IMR-90 (cell line): ENCODE measurements around the gene RFPL3. TPM values are rescaled to one million over a fixed set of nuclear protein-coding genes. Genes with fewer than 3 reads are reported as not detected.

Experiments
- ATAC-seq: fragments of 200-7000 bp; cut with Tn5 transposase; 2 replicates; pipeline ENCODE4 v1.9.1; 2020; ENCODE audit warnings: low read depth, mild to moderate bottlenecking, moderate library complexity
- BruUV-seq: library from RNA; stranded (reverse); fragments of 400-500 nt; replicated peaks from 2 replicates; lab custom pipeline; 2021; lab: Mats Ljungman, UMichigan
- CTCF ChIA-PET: fragments of 300-600 bp; formaldehyde crosslinking; extraction: SDS; loops from one replicate; lab custom pipeline; 2021; ENCODE audit warnings: antibody characterized with exemption; lab: Yijun Ruan, JAX
- POLR2A ChIA-PET: fragments of 300-600 bp; sonication (Branson Sonifier 250); formaldehyde crosslinking; loops from one replicate; lab custom pipeline; 2022; ENCODE audit warnings: antibody characterized with exemption; ENCODE audit not compliant: unreplicated experiment; lab: Charles Lee
- DNase-seq: peaks from one replicate; pipeline ENCODE4 v3.0.0; 2013
- H2AFZ ChIP-seq: replicated peaks from 2 replicates; pipeline ENCODE3; 2013; ENCODE audit warnings: low read length, mild to moderate bottlenecking; ENCODE audit not compliant: poor library complexity
- H2AK5ac ChIP-seq: 2 replicates; pipeline ENCODE4 v1.6.1; 2013; ENCODE audit warnings: low read depth, low read length, inconsistent platforms
- H2AK9ac ChIP-seq: replicated peaks from 2 replicates; pipeline ENCODE3; 2013; ENCODE audit warnings: mild to moderate bottlenecking, low read depth, low read length, moderate library complexity; ENCODE audit not compliant: poor library complexity
- H2BK120ac ChIP-seq: 2 replicates; pipeline ENCODE4 v1.6.1; 2013; ENCODE audit warnings: low read depth, low read length, inconsistent platforms
- H2BK15ac ChIP-seq: 3 replicates; pipeline ENCODE4 v1.6.1; 2013; ENCODE audit warnings: low read depth, low read length, inconsistent platforms
- H2BK20ac ChIP-seq: 2 replicates; pipeline ENCODE4 v1.6.1; 2013; ENCODE audit warnings: low read depth, mild to moderate bottlenecking, inconsistent platforms, low read length, moderate library complexity
- H2BK5ac ChIP-seq: 2 replicates; pipeline ENCODE4 v1.6.1; 2013; ENCODE audit warnings: mild to moderate bottlenecking, low read depth, low read length, inconsistent platforms; ENCODE audit not compliant: poor library complexity, severe bottlenecking
- H3K14ac ChIP-seq: replicated peaks from 2 replicates; pipeline ENCODE4 v1.6.1; 2013; ENCODE audit warnings: low read depth, low read length, inconsistent platforms
- H3K18ac ChIP-seq: 2 replicates; pipeline ENCODE4 v1.6.1; 2013; ENCODE audit warnings: low read depth, low read length, control low read depth
- H3K23ac ChIP-seq: 2 replicates; pipeline ENCODE4 v1.6.1; 2013; ENCODE audit warnings: low read depth, low read length, inconsistent platforms
- H3K27ac ChIP-seq: 2 replicates; pipeline ENCODE4 v1.5.1; 2013; ENCODE audit warnings: mild to moderate bottlenecking, control low read depth, low read length; ENCODE audit not compliant: insufficient read depth
- H3K27me3 ChIP-seq: 2 replicates; pipeline ENCODE4 v1.6.1; 2013; ENCODE audit warnings: low read length; ENCODE audit not compliant: control insufficient read depth, insufficient read depth
- H3K36me3 ChIP-seq: 2 replicates; pipeline ENCODE4 v1.6.1; 2013; ENCODE audit warnings: low read length, mixed read lengths; ENCODE audit not compliant: control insufficient read depth, insufficient read depth
- H3K4ac ChIP-seq: 2 replicates; pipeline ENCODE4 v1.6.1; 2013; ENCODE audit warnings: low read depth, low read length, inconsistent platforms
- H3K4me1 ChIP-seq: 2 replicates; pipeline ENCODE4 v1.6.1; 2013; ENCODE audit warnings: low read length, mixed read lengths; ENCODE audit not compliant: control insufficient read depth, insufficient read depth
- H3K4me2 ChIP-seq: 2 replicates; pipeline ENCODE4 v1.6.1; 2013; ENCODE audit warnings: low read depth, mild to moderate bottlenecking, control low read depth, low read length, moderate library complexity
- H3K4me3 ChIP-seq: 2 replicates; pipeline ENCODE4 v1.5.1; 2013; ENCODE audit warnings: low read depth, mild to moderate bottlenecking, control low read depth, low read length, moderate library complexity; ENCODE audit not compliant: insufficient read depth
- H3K56ac ChIP-seq: 2 replicates; pipeline ENCODE4 v1.6.1; 2013; ENCODE audit warnings: low read length, inconsistent platforms; ENCODE audit not compliant: insufficient read depth; ENCODE audit errors: extremely low read depth
- H3K79me1 ChIP-seq, 2 experiments: 2 replicates each; pipeline ENCODE4 v1.6.1; 2013; ENCODE audit warnings: low read length in 2 of 2, inconsistent platforms in 1 of 2, low read depth in 1 of 2
- H3K9ac ChIP-seq: 2 replicates; pipeline ENCODE4 v1.6.1; 2013; ENCODE audit warnings: low read depth, low read length, control low read depth
- H3K9me1 ChIP-seq: 2 replicates; pipeline ENCODE4 v1.6.1; 2013; ENCODE audit warnings: low read length, inconsistent platforms; ENCODE audit not compliant: insufficient read depth
- H3K9me3 ChIP-seq: 2 replicates; pipeline ENCODE4 v1.6.1; 2013; ENCODE audit warnings: low read length; ENCODE audit not compliant: control insufficient read depth, insufficient read depth
- H4K20me1 ChIP-seq: 2 replicates; pipeline ENCODE4 v1.6.1; 2013; ENCODE audit warnings: low read length, inconsistent platforms; ENCODE audit not compliant: insufficient read depth
- H4K5ac ChIP-seq: 2 replicates; pipeline ENCODE4 v1.6.1; 2013; ENCODE audit warnings: mild to moderate bottlenecking, low read depth, low read length, control low read depth
- H4K8ac ChIP-seq, 2 experiments: 2 replicates each; pipeline ENCODE4 v1.6.1; 2013; ENCODE audit warnings: low read depth in 2 of 2, low read length in 2 of 2, control low read depth in 1 of 2, inconsistent platforms in 1 of 2
- H4K91ac ChIP-seq: 2 replicates; pipeline ENCODE4 v1.6.1; 2013; ENCODE audit warnings: low read depth, low read length, inconsistent platforms; ENCODE audit not compliant: insufficient read depth
- CHD1 ChIP-seq: IDR thresholded peaks from 2 replicates; pipeline ENCODE4 v1.6.1; 2012; ENCODE audit warnings: low read depth, low read length, improper control_type of control experiment
- FOS ChIP-seq: fragments of 150-350 bp; IDR thresholded peaks from 2 replicates; pipeline ENCODE4 v1.6.1; 2016; ENCODE audit warnings: low read depth, low read length
- MAFK ChIP-seq: IDR thresholded peaks from 2 replicates; pipeline ENCODE4 v1.6.1; 2012; ENCODE audit warnings: low read depth, low read length, improper control_type of control experiment
- RFX5 ChIP-seq: IDR thresholded peaks from 2 replicates; pipeline ENCODE4 v1.8.0; 2012; ENCODE audit warnings: low read depth, mild to moderate bottlenecking, low read length, moderate library complexity
- WGBS, 2 experiments: methylation state at CpG; one replicate each; pipeline versions ENCODE4 v1.1.5 to v1.1.7; 2013; ENCODE audit warnings: missing lambda C conversion rate in 2 of 2; ENCODE audit not compliant: insufficient read length in 1 of 2; ENCODE audit errors: extremely low coverage in 2 of 2; 5-methylcytosine and 5-hydroxymethylcytosine counted together
- dilution Hi-C: fragments of 300-500 bp; cut with HindIII; formaldehyde crosslinking; loops from one replicate; pipeline ENCODE4 v1.14.3; 2018; ENCODE audit warnings: low sequenced_read_pairs; ENCODE audit not compliant: unreplicated experiment
- in situ Hi-C: fragments of 300-500 bp; cut with MboI; formaldehyde crosslinking; loops from 3 replicates; pipeline ENCODE4 v1.14.3; 2019; ENCODE audit warnings: low sequenced_read_pairs, inconsistent platforms, mixed read lengths
- intact Hi-C: fragments of 100-400 bp; cut with micrococcal nuclease; formaldehyde crosslinking; loops from 2 replicates; pipeline ENCODE4 v1.10.0; 2022
- polyA plus RNA-seq, 3 experiments: library from polyadenylated mRNA; depleted of rRNA; stranded (reverse); fragments of >200 nt; gene quantifications; 2 replicates each; pipeline ENCODE4 v1.2.3, GENCODE V29; 2012; ENCODE audit warnings: low replicate concordance in 1 of 3
- total RNA-seq: library from RNA; depleted of rRNA; stranded (reverse); fragments of >200 nt; gene quantifications from 2 replicates; pipeline ENCODE4 v1.2.3, GENCODE V29; 2012

RFPL3 gene
- total and polyA plus RNA-seq, 2 of the 4 experiments (the other 2 are of a cell fraction), result not detected

DNA sequence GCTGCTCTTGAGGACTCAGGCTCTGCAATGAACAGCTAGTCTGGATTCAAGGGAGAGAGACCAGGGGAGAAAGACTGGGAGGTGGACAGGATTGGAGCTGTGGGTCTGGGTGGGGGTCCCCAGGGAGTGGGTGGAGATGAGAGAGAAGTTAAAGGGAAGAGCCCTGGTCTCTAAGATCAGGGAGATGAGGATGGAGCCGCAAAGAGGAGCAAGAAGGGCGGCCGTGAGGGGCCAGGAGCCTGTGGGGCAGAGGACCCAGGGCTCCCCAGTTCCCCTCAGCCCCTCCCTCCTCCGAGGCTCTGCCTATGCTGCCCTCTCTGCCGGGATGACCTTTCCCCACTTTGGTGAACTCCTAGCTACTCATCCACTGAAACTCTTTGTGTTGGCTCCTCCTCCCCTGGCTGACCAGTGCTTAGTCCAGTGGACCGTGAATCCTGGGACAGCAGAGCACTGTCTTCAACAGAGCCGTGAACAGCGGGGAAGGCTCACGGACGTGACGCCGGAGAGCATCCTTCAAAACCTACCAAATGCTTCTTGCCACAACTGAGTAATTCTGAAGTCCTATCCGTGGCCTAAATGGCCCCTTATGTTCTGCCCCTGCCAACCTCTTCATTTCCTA, 16.4 kb upstream of the RFPL3 start:
- no peak for ATAC-seq
- no peak overlapping the region for H3K27ac ChIP-seq
- no peak overlapping the region for H3K4me2 ChIP-seq
- no peak for DNase-seq
- no TSS peak for BruUV-seq
- ChIA-PET POLR2A (no interaction called here), CTCF (no interaction called here)
- no peak overlapping the region for H2AFZ ChIP-seq
- dilution Hi-C loops, result no loop called here
- H3K14ac ChIP-seq, result no peak overlapping the region
- H3K9me1 ChIP-seq, result no peaks in the 10 kb centered on the region
- H2BK120ac ChIP-seq, result no peak overlapping the region
- H3K56ac ChIP-seq, result no peak overlapping the region
- H3K9ac ChIP-seq, result no peak overlapping the region
- no peak overlapping the region for H3K4me3 ChIP-seq
- H3K4ac ChIP-seq, result no peak overlapping the region
- no peaks in the 10 kb centered on the region for H3K4me1 ChIP-seq
- peaks cover 11% of the 10 kb centered on the region for H3K27me3 ChIP-seq
- no peak overlapping the region for H3K18ac ChIP-seq
- H4K91ac ChIP-seq, result no peak overlapping the region
- H4K20me1 ChIP-seq, result no peaks in the 10 kb centered on the region
- no CpG with 5 or more reads among the region's 13 CpGs for WGBS, 2 experiments
- no peak overlapping the region for H4K5ac ChIP-seq
- no peak overlapping the region for H2BK15ac ChIP-seq
- H4K8ac ChIP-seq, result no peak overlapping the region
- in situ Hi-C loops, result no loop called here
- H3K79me1 ChIP-seq, result no peaks in the 10 kb centered on the region
- TF ChIP-seq CHD1 (no peak), FOS (no peak), RFX5 (no peak), MAFK (no peak)
- intact Hi-C loops, result no loop called here
- H3K9me3 ChIP-seq, result no peaks in the 10 kb centered on the region
- H3K36me3 ChIP-seq, result no peaks in the 10 kb centered on the region
- H2AK9ac ChIP-seq, result no peak overlapping the region
- H3K23ac ChIP-seq, result no peak overlapping the region
- no peak overlapping the region for H2BK20ac ChIP-seq
- H2BK5ac ChIP-seq, result no peak overlapping the region
- H2AK5ac ChIP-seq, result no peak overlapping the region
